CD4-positive, alpha-beta T cell treated with Interleukin-15 for 4 hours (primary cell): ENCODE measurements around the gene SLCO1B3.
"Not testable (repeated sequence)": the region's sequence is repeated elsewhere in the genome, so short reads cannot be mapped to it uniquely, and the experiment has no call there.

Experiments
- DNase-seq: peaks from one replicate; pipeline ENCODE4 v3.0.0-alpha.2; 2020; ENCODE audit warnings: low spot score

Gene SLCO1B3, protein sequence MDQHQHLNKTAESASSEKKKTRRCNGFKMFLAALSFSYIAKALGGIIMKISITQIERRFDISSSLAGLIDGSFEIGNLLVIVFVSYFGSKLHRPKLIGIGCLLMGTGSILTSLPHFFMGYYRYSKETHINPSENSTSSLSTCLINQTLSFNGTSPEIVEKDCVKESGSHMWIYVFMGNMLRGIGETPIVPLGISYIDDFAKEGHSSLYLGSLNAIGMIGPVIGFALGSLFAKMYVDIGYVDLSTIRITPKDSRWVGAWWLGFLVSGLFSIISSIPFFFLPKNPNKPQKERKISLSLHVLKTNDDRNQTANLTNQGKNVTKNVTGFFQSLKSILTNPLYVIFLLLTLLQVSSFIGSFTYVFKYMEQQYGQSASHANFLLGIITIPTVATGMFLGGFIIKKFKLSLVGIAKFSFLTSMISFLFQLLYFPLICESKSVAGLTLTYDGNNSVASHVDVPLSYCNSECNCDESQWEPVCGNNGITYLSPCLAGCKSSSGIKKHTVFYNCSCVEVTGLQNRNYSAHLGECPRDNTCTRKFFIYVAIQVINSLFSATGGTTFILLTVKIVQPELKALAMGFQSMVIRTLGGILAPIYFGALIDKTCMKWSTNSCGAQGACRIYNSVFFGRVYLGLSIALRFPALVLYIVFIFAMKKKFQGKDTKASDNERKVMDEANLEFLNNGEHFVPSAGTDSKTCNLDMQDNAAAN

DNA sequence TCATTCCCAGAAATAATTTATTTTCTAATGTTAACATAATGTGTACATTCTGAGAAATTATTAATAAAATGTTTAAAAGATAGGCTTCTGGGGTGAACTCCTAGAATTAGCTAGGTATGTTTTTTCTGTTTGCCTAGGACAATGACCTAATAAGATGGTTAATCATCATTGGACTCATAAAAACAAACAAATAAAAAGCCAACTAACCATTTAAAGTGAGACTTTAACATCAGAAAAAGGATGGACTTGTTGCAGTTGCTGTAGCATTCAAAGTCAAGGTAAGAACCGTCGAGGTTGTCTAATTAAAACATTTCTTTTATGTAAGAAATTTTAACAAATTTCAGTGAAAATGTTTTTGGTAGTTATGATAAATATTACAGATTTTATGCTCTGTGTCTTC is at the start of gene SLCO1B3:
Gene SLCO1B3, plus strand, starts transcription at position 219 of the 400 bp plus-strand sequence. CDS start 5,034 bp downstream, outside the sequence.
- no peak for DNase-seq

DNA sequence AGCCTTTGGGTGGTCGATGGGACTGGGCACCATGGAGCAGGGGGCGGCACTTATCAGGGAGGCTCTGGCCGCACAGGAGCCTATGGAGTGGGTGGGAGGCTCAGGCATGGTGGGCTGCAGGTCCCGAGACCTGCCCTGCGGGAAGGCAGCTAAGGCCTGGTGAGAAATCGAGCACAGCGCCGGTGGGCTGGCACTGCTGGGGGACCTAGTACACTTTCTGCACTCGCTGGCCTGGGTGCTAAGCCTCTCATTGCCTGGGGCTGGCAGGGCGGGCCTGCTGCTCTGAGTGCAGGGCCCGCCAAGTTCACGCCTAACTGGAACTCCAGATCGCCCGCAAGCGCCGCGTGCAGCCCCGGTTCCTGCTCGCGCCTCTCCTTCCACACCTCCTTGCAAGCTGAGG is 33.1 kb upstream of the SLCO1B3 start:
- DNase-seq: no peak

DNA sequence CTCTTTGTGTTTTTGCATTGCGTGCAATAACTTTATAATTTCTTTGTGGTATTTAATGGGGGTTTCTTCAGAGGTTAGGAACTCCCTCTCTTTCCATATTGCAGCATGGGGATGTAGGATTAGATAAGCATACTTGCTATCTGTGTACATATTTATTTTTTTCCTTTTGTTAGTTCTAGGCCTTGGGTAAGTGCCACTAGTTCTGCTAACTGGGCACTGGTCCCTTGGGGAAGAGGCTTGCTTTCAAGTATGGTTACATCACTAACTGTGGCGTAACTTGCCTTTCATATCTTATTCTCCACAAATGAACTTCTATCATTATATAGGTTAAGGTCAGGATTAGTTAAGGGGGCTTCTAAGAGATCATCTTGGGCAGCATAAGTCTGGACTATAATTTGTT is 31.5 kb upstream of the SLCO1B3 start:
- DNase-seq: no peak

DNA sequence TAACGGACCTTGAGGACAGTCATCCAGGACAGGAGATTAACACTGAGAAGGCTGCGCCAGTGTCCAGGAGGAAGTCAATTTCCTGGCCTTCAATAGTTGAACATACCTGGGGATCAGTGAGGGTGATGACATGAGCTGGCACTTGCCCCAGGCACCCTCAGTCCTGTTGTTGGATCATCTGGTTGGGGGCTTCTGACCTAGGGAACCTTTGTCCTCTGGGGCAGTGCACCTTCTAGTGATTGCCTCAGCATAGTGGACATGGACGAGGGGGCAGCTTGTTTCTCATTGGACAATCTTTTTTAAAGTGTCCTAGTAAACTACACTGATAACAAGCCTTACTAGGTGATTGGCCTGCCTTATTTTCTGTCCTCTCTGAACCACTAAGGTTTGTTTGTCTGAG is 30.5 kb upstream of the SLCO1B3 start:
- not testable (repeated sequence) for DNase-seq

DNA sequence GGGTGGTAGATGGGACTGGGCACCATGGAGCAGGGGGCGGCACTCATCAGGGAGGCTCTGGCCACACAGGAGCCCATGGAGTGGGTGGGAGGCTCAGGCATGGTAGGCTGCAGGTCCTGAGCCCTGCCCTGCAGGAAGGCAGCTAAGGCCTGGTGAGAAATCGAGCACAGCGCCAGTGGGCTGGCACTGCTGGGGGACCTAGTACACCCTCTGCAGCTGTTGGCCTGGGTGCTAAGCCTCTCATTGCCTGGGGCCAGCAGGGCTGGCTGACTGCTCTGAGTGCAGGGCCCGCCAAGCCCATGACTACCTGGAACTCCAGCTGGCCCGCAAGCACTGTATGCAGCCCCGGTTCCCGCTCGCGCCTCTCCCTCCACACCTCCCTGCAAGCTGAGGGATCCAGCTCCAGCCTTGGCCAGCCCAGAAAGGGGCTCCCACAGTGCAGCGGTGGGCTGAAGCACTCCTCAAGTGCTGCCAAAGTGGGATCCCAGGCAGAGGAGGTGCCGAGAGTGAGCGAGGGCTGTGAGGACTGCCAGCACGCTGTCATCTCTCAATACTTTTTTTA is 26.6 kb upstream of the SLCO1B3 start:
- DNase-seq: not testable (repeated sequence)

DNA sequence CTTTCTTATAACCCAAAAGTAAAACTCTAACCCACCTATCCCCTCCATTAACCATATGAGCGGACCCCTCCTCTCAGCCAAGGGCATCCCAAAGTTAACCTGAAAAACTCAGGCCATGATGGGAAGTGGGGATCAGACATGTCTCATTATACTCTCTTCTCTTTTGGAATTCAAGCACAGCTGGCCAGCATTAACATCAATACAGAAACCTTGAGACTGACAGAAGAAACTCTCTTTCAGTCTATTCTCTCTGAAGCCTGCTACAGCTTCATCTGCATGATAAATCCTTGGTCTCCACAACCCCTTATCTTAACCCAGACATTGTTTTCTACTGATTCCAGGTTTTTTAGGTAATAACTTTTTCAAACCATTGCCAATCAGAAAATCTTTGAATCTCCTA is 17.5 kb upstream of the SLCO1B3 start:
- DNase-seq: no peak

DNA sequence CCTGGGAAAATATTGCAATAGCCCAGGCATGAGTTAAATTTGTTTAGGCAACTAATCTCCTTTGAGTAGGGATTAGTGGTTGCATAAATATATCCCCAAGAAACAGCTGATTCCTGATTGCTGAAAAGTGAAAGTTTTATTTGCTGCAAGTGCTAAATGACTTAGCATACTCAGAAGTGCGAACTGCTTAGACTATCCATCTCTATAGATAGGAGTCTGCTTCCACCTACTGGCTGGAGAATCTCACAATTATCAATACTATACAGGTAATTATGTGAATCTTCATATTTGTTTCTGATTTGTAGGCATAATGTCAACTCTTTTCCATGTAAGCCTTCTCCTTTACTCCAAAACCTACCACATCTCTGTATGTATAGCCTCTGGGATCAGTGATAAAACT is 12.0 kb upstream of the SLCO1B3 start:
- no peak for DNase-seq

DNA sequence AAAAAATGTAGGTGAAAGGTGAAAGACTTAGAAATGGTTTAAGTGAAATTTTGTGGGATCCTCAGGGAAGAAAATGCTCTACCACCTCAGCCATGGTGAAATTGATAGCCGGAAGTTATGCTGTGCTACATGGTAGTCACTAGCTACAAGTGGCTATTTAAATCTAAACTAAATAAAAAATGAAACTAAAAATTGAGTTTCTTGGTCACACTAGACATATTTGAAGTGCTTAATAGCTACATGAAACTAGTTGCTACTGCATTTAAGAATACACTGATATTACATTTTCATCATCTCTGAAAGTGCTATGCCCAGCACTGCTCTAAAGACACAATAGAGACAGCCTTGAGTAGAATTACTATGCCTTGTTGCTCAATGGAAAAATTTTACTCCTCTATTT is 10.3 kb upstream of the SLCO1B3 start:
- DNase-seq: no peak

DNA sequence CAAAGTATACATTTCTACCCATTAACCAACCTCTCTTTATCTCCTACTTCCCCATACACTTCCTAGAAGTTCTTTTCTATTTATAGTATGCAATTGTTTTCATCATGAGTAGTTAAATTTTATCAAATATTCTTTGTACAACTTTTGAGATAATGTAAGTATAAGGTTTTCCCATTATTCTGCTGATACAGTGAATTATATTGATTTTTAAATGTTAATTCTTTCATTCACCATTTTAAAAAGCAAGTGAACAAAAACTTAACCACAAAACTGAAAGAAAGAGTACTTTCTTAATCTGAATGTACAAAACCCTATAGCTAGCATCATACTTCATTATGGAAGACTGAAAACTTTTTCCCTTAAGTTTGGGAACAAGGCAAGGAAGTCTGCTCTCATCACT is 9.5 kb upstream of the SLCO1B3 start:
- DNase-seq: no peak

DNA sequence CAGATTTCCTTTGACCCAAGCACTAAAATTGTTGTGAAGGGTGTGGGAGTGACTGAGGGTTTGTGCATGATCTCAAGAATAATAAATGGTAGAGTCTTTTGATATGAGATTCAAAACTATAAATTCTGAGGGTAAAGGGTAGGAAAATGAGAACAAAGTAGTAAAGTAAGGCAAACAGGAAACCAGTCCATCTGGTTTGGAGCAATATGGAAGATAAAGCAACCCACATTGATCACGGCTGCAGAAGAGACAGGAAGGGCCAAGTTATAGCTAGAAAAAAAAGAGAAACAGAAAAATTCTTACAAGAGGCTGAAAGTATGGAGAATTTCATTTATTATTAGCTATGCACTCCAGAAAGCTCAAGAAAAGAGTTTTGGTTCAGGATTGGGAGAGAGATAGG is 4.6 kb upstream of the SLCO1B3 start:
- DNase-seq: no peak

DNA sequence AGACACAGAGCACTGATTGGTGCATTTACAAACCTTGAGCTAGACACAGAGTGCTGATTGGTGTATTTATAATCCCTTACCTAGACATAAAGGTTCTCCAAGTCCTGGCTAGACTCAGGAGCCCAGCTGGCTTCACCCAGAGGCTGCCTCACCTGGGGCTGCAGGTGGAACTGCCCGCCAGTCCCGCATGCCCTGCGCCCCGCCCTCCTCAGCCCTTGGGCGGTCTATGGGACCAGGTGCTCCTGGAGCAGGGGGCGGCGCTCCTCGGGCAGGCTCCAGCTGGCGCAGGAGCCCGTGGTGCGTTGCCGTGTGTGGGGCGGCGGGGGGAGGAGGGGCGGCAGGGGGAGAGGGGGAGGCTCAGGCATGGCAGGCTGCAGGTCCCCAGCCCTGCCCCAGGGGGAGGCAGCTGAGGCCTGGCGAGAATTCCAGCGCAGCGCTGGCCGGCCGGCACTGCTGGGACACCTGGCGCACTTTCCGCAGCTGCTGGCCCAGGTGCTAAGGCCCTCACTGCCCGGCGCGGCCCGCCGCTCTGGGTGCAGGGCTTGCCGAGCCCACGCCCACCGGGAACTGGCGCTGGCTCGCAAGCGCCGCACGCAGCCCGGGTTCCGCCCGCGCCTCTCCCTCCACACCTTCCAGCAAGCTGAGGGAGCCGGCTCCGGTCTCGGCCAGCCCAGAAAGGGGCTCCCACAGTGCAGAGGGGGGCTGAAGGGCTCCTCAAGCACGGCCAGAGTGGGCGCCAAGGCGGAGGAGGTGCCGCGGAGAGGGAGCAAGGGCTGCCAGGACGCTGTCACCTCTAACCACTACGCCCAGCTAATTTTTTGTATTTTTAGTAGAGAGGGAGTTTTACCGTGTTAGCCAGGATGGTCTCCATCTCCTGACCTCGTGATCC is 3.1 kb upstream of the SLCO1B3 start:
- DNase-seq: no peak

DNA sequence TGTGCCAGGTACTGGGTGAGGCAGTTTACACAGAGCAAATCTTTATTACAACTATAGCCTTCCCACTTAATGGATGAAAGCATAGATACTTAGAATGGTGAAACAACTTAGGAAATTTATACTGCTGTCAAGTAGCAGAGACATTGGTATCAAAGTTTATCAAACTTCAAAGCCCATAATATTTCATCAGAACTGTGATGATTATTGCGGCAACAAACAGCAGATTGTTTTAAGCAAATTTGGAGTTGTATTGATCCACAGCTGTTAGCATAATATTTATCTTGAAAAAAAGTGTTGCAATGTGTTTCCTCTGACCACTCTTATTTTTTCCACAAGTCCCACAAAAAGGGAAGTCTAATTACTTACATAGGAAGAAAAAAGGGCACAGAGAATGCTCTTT is 2.0 kb upstream of the SLCO1B3 start:
- DNase-seq: no peak

DNA sequence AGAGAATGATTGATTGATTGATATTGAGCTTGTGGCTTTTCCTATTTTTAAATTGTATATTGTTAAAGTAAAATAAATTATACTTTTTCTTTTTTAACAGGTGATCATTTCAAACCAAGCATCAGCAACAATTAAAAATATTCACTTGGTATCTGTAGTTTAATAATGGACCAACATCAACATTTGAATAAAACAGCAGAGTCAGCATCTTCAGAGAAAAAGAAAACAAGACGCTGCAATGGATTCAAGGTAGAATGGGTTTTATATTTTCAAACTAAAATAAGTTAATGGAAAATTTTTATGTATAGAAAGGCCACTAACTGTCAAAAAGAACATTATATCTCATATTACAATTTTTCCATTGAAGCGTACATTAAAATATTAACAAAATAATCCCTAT is 5.1 kb downstream of the SLCO1B3 start:
- no peak for DNase-seq

DNA sequence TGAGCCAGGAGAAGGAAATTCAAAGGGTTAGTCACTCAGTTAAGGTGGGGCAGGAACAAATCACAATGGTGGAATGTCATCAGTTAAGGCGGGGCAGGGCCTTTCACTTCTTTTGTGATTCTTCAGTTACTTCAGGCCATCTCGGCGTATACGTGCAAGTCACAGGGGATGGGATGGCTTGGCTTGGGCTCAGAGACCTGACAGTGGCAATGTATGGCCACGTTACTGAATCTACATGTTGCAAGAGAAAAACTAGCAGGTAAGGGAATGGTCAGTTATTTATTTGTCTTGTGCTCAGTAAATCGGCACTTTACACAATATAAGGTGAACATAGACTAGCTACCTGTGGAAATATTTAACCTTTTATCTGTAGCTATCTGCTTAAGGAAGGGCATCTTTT is 11.9 kb downstream of the SLCO1B3 start:
- no peak for DNase-seq

DNA sequence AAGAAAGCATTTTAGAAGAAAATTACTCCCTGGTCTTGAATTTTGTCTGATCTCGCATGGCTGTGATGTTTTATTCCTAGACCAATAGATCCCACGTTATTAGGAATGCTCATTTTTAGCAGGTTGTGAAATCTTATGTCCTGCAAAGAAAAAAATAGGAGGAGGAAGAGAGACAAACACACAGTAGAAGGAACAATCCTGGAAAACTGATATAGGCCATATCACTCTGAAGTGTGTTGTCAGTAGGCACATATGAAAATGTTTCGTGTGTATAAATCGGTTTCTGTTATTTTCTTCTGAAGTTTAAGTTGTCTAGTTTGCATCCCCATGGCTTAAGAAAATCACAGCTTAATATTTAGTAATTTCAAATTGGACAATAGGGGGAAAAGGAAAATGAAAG is 12.4 kb downstream of the SLCO1B3 start:
- DNase-seq: no peak

DNA sequence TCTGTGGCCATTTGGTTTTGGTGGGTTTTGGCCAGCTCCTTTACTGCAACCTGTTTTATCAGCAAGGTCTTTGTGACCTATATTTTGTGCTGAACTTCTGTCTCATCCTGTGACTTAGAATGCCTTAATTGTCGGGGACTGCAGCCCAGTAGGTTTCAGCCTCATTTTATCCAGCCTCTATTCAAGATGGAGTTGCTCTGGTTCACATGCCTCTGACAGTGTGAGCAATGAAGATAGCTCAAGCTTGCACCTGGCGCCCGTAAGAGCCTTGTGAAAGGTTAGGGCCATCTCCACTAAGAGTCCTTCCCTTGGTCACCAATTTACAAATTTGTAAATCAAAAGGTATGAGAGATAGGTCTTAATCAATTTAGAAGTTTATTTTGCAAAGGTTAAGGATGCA is 19.4 kb downstream of the SLCO1B3 start:
- DNase-seq: no peak

DNA sequence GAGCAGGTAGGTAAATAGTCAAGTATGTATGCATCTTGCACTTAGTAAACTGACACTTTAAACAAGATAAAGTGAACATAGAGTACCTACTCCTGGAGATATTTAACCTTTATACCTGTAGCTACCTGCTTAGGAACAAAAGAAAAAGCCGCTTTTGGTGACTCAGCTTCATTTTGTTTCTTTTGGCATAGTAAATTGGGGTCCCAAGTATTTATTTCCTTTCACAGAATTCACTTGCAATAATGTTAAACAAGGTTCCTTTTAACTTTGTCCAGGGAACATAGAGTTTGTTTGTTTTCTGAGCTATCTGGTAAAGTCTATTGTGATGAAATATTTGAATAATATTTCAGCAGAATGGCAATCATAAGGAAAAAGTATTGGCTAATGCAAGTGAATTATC is 20.0 kb downstream of the SLCO1B3 start:
- no peak for DNase-seq

DNA sequence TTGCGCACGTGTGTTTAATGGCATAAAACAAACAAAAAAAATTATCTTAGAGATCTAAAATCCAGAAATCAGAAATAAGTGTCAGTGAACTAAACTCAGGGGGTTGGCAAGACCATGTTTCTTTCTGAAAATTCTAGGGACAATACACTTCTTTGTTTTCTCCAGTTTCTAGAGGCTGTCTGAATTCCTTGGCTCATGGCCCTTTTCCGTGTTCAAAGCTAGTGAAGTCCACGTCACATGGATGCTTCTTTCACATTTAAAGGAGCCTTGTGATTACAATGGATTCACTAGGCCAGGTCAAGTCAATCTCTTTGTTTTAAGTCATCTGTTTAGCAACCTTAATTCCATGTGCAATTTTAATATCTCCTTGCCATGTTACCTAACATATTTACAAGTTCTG is 22.4 kb downstream of the SLCO1B3 start:
- DNase-seq: no peak

DNA sequence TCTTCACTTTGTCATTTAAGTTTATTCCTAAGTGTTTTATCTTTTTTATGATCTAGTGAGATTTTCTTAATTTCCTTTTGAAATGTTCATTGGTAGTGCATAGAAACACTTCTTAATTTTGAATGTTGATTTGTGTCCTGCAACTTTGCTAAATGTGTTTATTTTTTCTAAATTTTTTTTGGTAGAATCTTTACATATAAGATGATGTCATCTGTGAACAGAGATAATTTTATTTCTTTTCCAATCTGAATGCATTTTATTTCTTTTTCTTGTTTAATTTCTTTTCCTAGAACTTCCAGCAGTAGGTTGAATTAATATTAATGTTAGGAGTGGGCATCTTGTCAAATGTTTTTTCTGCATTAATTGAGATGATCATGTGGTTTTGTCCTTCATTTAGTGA is 42.1 kb downstream of the SLCO1B3 start:
- no peak for DNase-seq

DNA sequence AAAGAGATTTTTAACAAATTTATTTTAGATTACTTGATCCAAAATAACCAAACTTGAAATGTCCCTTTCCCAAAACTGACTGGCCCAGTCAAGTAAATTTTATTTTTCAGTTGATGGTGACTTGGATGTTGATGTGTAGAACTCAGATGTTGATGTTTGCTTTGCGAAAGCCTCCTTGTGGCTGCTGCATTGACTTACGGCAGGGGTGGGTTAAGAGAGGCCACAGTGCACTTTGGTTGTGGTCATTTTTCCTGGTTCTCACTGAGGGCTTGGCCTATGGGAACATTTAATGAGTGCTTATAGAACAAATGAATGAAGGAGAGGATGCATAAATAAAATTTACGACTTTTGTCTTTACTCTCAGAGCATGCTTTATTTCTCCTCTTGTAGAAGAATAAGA is 52.6 kb downstream of the SLCO1B3 start:
- DNase-seq: no peak

DNA sequence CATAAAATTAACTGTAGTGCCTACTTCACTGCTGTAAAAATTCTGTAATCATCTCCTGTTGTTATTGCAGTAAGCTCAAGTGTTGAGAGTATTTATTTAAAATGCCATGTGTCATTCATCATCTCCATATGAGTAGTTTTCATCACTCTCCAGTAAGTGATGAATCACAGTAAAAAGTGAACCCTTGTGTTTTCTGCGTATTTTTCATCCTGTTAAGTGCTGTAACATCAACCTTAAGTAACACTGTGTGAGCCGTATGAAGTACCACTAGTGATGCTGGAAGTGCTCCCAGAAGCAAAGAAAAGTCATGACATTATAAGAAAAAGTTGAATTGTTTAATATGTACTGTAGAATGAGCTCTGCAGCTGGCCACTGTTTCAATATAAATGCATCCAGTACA is 55.4 kb downstream of the SLCO1B3 start:
- no peak for DNase-seq

DNA sequence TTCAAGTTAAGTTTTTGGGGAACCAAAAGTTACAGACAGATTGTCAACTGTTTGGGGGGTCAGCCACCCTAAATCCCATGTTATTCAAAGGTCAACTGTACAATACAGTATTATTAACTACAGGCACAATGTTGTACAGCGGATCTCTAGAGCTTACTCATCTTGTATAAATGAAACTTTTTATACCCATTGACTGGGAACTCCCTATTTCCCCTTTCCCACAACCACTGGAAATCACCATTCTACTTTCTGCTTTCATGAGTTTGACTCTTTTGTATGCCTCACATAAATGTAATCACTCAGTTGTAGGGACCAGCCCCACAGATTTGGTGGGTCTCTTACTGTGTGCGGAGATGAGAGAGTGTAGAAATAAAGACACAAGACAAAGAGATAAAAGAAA is 57.8 kb downstream of the SLCO1B3 start:
- DNase-seq: no peak
